Esophagus muscularis mucosa (tissue), 4 donors: Measurements from ENCODE around the gene CHCHD1. TPM values are rescaled to one million over a fixed set of nuclear protein-coding genes. Genes with fewer than 3 reads are reported as not detected.
A peak's percentile ranks its signal among the peaks of the same experiment; 100 is the strongest.
"Not testable (repeated sequence)": the region's sequence is repeated elsewhere in the genome, so short reads cannot be mapped to it uniquely, and the experiment has no call there.

Experiments used
- DNase-seq: peaks from one replicate; pipeline ENCODE4 v3.0.0-alpha.2; 2017; ENCODE audit errors: extremely low spot score
- H3K27ac ChIP-seq, 4 donors: fragments of 200-600 bp; sonication (generic); replicated peaks in 1 of 4; 1 replicate in 3 of 4; 2 replicates in 1 of 4; pipeline ENCODE4 v1.5.1; 2016 to 2019; ENCODE audit warnings: mild to moderate bottlenecking in 1 of 4
- H3K27me3 ChIP-seq, 4 donors: fragments of 200-600 bp; sonication (generic); one replicate each; pipeline versions ENCODE4 v1.5.1 to v1.6.0; 2016 to 2019
- H3K36me3 ChIP-seq, 4 donors: fragments of 200-600 bp; sonication (generic); one replicate each; pipeline ENCODE4 v1.5.1; 2016 to 2019
- H3K4me1 ChIP-seq, 4 donors: fragments of 200-600 bp; sonication (generic); one replicate each; pipeline ENCODE4 v1.5.1; 2016 to 2019
- H3K4me3 ChIP-seq, 4 donors: fragments of 200-600 bp; sonication (generic); 1 replicate in 2 of 4; 2 replicates in 2 of 4; pipeline ENCODE4 v1.5.1; 2016 to 2019; ENCODE audit warnings: mild to moderate bottlenecking in 4 of 4, moderate library complexity in 1 of 4
- H3K9me3 ChIP-seq, 4 donors: fragments of 200-600 bp; sonication (generic); 1 replicate in 3 of 4; 2 replicates in 1 of 4; pipeline ENCODE4 v1.5.1; 2016 to 2019
- EP300 ChIP-seq: sonication (generic); formaldehyde crosslinking; IDR thresholded peaks from one replicate; pipeline ENCODE4 v1.6.1; 2017; ENCODE audit warnings: antibody characterized with exemption
- POLR2A ChIP-seq: fragments of 450-650 bp; IDR thresholded peaks from one replicate; pipeline ENCODE4 v1.6.1; 2017; ENCODE audit warnings: antibody characterized with exemption, moderate library complexity, mild to moderate bottlenecking, low read depth
- POLR2AphosphoS5 ChIP-seq, 2 donors: sonication (generic); formaldehyde crosslinking; IDR thresholded peaks; one replicate each; pipeline ENCODE4 v1.6.1; 2017; ENCODE audit warnings: antibody characterized with exemption in 2 of 2
- WGBS: methylation state at CpG from one replicate; pipeline ENCODE4 v1.1.5; 2018; 5-methylcytosine and 5-hydroxymethylcytosine counted together
- intact Hi-C: fragments of 100-400 bp; cut with DNase I; formaldehyde crosslinking; loops from one replicate; pipeline ENCODE4 v1.15.1; 2023
- total RNA-seq, 4 donors: library from RNA; depleted of rRNA; stranded (reverse); fragments of >200 nt; gene quantifications; one replicate each; pipeline versions ENCODE4 v1.1.0 to v1.2.1, GENCODE V29; 2016
- TF ChIP-seq, protein P1 (sequence below), 3 experiments: fragments of 200-600 bp in 2 of 3; fragments of 450-650 bp in 1 of 3; sonication (generic) in 2 of 3; IDR thresholded peaks; one replicate each; pipeline ENCODE4 v1.5.1; 2017 to 2019; ENCODE audit warnings: antibody characterized with exemption in 3 of 3, mild to moderate bottlenecking in 2 of 3, moderate library complexity in 1 of 3

The CHCHD1 gene
- total RNA-seq, 4 donors from 2014 or later, result 14.9 to 32.0 (median 25.6) TPM

- Histone ChIP-seq H3K4me1 (peaks cover 29 to 44% (median 42%) of the 10 kb centered on the region in 4 donors), H3K36me3 (peaks cover 14 to 59% (median 43%) of the 10 kb centered on the region in 4 donors), H3K27ac (no peak overlapping the region), H3K9me3 (no peaks in the 10 kb centered on the region), H3K27me3 (no peaks in the 10 kb centered on the region), H3K4me3 (no peak overlapping the region)
- TF ChIP-seq, protein P1, sequence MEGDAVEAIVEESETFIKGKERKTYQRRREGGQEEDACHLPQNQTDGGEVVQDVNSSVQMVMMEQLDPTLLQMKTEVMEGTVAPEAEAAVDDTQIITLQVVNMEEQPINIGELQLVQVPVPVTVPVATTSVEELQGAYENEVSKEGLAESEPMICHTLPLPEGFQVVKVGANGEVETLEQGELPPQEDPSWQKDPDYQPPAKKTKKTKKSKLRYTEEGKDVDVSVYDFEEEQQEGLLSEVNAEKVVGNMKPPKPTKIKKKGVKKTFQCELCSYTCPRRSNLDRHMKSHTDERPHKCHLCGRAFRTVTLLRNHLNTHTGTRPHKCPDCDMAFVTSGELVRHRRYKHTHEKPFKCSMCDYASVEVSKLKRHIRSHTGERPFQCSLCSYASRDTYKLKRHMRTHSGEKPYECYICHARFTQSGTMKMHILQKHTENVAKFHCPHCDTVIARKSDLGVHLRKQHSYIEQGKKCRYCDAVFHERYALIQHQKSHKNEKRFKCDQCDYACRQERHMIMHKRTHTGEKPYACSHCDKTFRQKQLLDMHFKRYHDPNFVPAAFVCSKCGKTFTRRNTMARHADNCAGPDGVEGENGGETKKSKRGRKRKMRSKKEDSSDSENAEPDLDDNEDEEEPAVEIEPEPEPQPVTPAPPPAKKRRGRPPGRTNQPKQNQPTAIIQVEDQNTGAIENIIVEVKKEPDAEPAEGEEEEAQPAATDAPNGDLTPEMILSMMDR (IDR thresholded peaks at IDR 0.05), result no peak
- TF ChIP-seq POLR2AphosphoS5 (IDR thresholded peaks at IDR 0.05), result no peak
- TF ChIP-seq EP300, result no peak
- intact Hi-C loops, result no loop called here
- no peak for DNase-seq
- WGBS, result 100% methylated on average over 3 of the region's 5 CpGs
Measured at GRCh38 chr10:73734796-73735305, 47.0 kb upstream of the CHCHD1 start.

- DNase-seq, result not testable (repeated sequence)
Measured at GRCh38 chr10:73740501-73741254, 41.2 kb upstream of the CHCHD1 start.

GRCh38 chr10:73742454-73742734, 39.5 kb upstream of the CHCHD1 start:
- H3K36me3 ChIP-seq, result peaks cover 4 to 28% (median 17%) of the 10 kb centered on the region in 4 donors
- no peaks in the 10 kb centered on the region for H3K27me3 ChIP-seq
- no peak for TF ChIP-seq POLR2AphosphoS5 (IDR thresholded peaks at IDR 0.05)
- TF ChIP-seq, protein P1 (IDR thresholded peaks at IDR 0.05), result no peak
- TF ChIP-seq EP300, result no peak
- TF ChIP-seq POLR2A, result no peak
- WGBS, result 93% methylated on average over 5 of the region's 5 CpGs
- H3K4me1 ChIP-seq, result peaks cover 33 to 49% (median 38%) of the 10 kb centered on the region in 4 donors
- peak overlapping the region in 1 of 4 donors; percentile 16 for H3K27ac ChIP-seq
- H3K4me3 ChIP-seq, result no peak overlapping the region
- no peaks in the 10 kb centered on the region for H3K9me3 ChIP-seq
- no peak for DNase-seq
- intact Hi-C loops, result loop anchor here (5.0 kb wide), 1 partner anchor 45 kb away; the partner anchor contains the start of gene ZSWIM8

More at GRCh38 chr10:73740501-73741254, 41.2 kb upstream of the CHCHD1 start:
- H3K4me3 ChIP-seq, H3K27ac ChIP-seq, H3K9me3 ChIP-seq, H3K27me3 ChIP-seq: not testable (repeated sequence)
- intact Hi-C loops, result loop anchor here (5.0 kb wide), 1 partner anchor 47 kb away; the partner anchor contains the start of gene ZSWIM8
- WGBS, result 93% methylated on average over 14 of the region's 18 CpGs
- Histone ChIP-seq H3K36me3 (peaks cover 3 to 30% (median 14%) of the 10 kb centered on the region in 4 donors), H3K4me1 (peaks cover 22 to 32% (median 25%) of the 10 kb centered on the region in 4 donors)

- DNase-seq, result no peak
- Histone ChIP-seq H3K27me3 (no peaks in the 10 kb centered on the region), H3K36me3 (peaks cover 13 to 34% (median 20%) of the 10 kb centered on the region in 4 donors), H3K27ac (peak overlapping the region; percentile 88 to 90 (median 89)), H3K4me3 (peak overlapping the region; percentile 78 to 96 (median 92)), H3K9me3 (no peaks in the 10 kb centered on the region), H3K4me1 (peaks cover 33 to 57% (median 41%) of the 10 kb centered on the region in 4 donors)
- WGBS, result 33% methylated on average over 6 of the region's 6 CpGs
- TF ChIP-seq EP300 (no peak), POLR2AphosphoS5 (IDR thresholded peaks at IDR 0.05) (no peak), POLR2A (no peak)
- TF ChIP-seq, protein P1 (IDR thresholded peaks at IDR 0.05), result no peak
- intact Hi-C loops, result loop anchor here (5.0 kb wide), 1 partner anchor 44 kb away; the partner anchor contains the start of gene ZSWIM8
Measured at GRCh38 chr10:73743327-73743904, 38.4 kb upstream of the CHCHD1 start.
